HEK293 (cell line): ENCODE data around the gene TMEM247.

Source experiments
- CTCF ChIA-PET: fragments of 350-600 bp; formaldehyde crosslinking; extraction: SDS; loops from one replicate; lab custom pipeline; 2021; ENCODE audit warnings: antibody characterized with exemption; lab: Yijun Ruan, JAX
- POLR2A ChIA-PET: fragments of 300-600 bp; formaldehyde crosslinking; extraction: SDS; loops from one replicate; lab custom pipeline; 2020; ENCODE audit warnings: antibody characterized with exemption, inconsistent platforms; lab: Yijun Ruan, JAX
- H3K27ac ChIP-seq: fragments of 200-500 bp; sonication (Bioruptor generic); 2 replicates; pipeline ENCODE4 v1.5.1; 2014; ENCODE audit warnings: low read depth, low read length, control low read depth, inconsistent platforms; ENCODE audit errors: extremely low read depth
- H3K36me3 ChIP-seq, 2 experiments: fragments of 200-500 bp in 1 of 2; sonication (Bioruptor generic) in 1 of 2; 1 replicate in 1 of 2; 2 replicates in 1 of 2; pipeline ENCODE4 v1.5.1; 2014 to 2017; ENCODE audit warnings: inconsistent platforms in 2 of 2, low read length in 2 of 2; ENCODE audit not compliant: control insufficient read depth in 2 of 2, insufficient read depth in 1 of 2
- H3K4me1 ChIP-seq: fragments of 200-500 bp; sonication (Bioruptor generic); 2 replicates; pipeline ENCODE4 v1.5.1; 2014; ENCODE audit warnings: mild to moderate bottlenecking, low read length, inconsistent platforms; ENCODE audit not compliant: control insufficient read depth, insufficient read depth
- H3K4me3 ChIP-seq: 2 replicates; pipeline ENCODE4 v1.5.1; 2011; ENCODE audit warnings: low read depth, mild to moderate bottlenecking, control low read depth, low read length, moderate library complexity
- H3K9me3 ChIP-seq: fragments of 200-500 bp; sonication (Bioruptor generic); 2 replicates; pipeline ENCODE4 v1.5.1; 2014; ENCODE audit warnings: low read depth, low read length, inconsistent platforms; ENCODE audit not compliant: control insufficient read depth, insufficient read depth
- BCL11A ChIP-seq: fragments of 450-650 bp; formaldehyde crosslinking; IDR thresholded peaks from 2 replicates; pipeline ENCODE4 v1.5.1; 2016; ENCODE audit warnings: low read depth, missing biosample characterization, missing genetic modification characterization
- BCL11B ChIP-seq: fragments of 450-650 bp; formaldehyde crosslinking; IDR thresholded peaks from 2 replicates; pipeline ENCODE4 v1.5.1; 2016; ENCODE audit warnings: low read depth, missing biosample characterization, missing genetic modification characterization
- GFI1B ChIP-seq: fragments of 450-650 bp; formaldehyde crosslinking; IDR thresholded peaks from 2 replicates; pipeline ENCODE4 v1.5.1; 2016; ENCODE audit warnings: missing biosample characterization, missing genetic modification characterization
- GLIS1 ChIP-seq: fragments of 450-650 bp; formaldehyde crosslinking; IDR thresholded peaks from 2 replicates; pipeline ENCODE4 v1.5.1; 2016; ENCODE audit warnings: missing biosample characterization, missing genetic modification characterization
- KLF9 ChIP-seq: fragments of 450-650 bp; formaldehyde crosslinking; IDR thresholded peaks from 2 replicates; pipeline ENCODE4 v1.5.1; 2016; ENCODE audit warnings: missing biosample characterization, missing genetic modification characterization, low read depth
- MZF1 ChIP-seq: fragments of 450-650 bp; formaldehyde crosslinking; IDR thresholded peaks from 2 replicates; pipeline ENCODE4 v1.5.1; 2017; ENCODE audit warnings: missing biosample characterization, missing genetic modification characterization, borderline replicate concordance
- ZFP37 ChIP-seq: fragments of 450-650 bp; formaldehyde crosslinking; IDR thresholded peaks from 2 replicates; pipeline ENCODE4 v1.5.1; 2016; ENCODE audit warnings: missing biosample characterization, missing genetic modification characterization
- ZNF157 ChIP-seq: fragments of 450-650 bp; formaldehyde crosslinking; IDR thresholded peaks from 2 replicates; pipeline ENCODE4 v1.5.1; 2016; ENCODE audit warnings: missing biosample characterization, missing genetic modification characterization
- ZNF174 ChIP-seq: fragments of 450-650 bp; formaldehyde crosslinking; IDR thresholded peaks from 2 replicates; pipeline ENCODE4 v1.5.0; 2017; ENCODE audit warnings: missing biosample characterization, mild to moderate bottlenecking, missing genetic modification characterization
- ZNF311 ChIP-seq: fragments of 450-650 bp; formaldehyde crosslinking; IDR thresholded peaks from 2 replicates; pipeline ENCODE4 v1.5.1; 2017; ENCODE audit warnings: missing biosample characterization, missing genetic modification characterization, borderline replicate concordance
- ZNF335 ChIP-seq: fragments of 450-650 bp; formaldehyde crosslinking; conservative IDR thresholded peaks from 2 replicates; pipeline ENCODE4 v1.5.1; 2016; ENCODE audit warnings: missing biosample characterization, missing genetic modification characterization
- ZNF341 ChIP-seq: fragments of 450-650 bp; formaldehyde crosslinking; IDR thresholded peaks from 2 replicates; pipeline ENCODE4; 2016; ENCODE audit warnings: low read depth, missing biosample characterization, missing genetic modification characterization
- ZNF366 ChIP-seq: fragments of 450-650 bp; formaldehyde crosslinking; conservative IDR thresholded peaks from 2 replicates; pipeline ENCODE4 v1.5.1; 2016; ENCODE audit warnings: missing biosample characterization, missing genetic modification characterization
- ZNF48 ChIP-seq: fragments of 450-650 bp; formaldehyde crosslinking; IDR thresholded peaks from 2 replicates; pipeline ENCODE4 v1.5.1; 2016; ENCODE audit warnings: missing biosample characterization, missing genetic modification characterization
- ZNF585B ChIP-seq: fragments of 450-650 bp; formaldehyde crosslinking; IDR thresholded peaks from 2 replicates; pipeline ENCODE4 v1.5.1; 2016; ENCODE audit warnings: missing biosample characterization, missing genetic modification characterization
- ZNF596 ChIP-seq: fragments of 450-650 bp; IDR thresholded peaks from 2 replicates; pipeline ENCODE4 v1.5.0; 2018; ENCODE audit warnings: missing biosample characterization, mild to moderate bottlenecking, missing genetic modification characterization, moderate library complexity
- ZNF600 ChIP-seq: fragments of 450-650 bp; formaldehyde crosslinking; IDR thresholded peaks from 2 replicates; pipeline ENCODE4 v1.5.1; 2016; ENCODE audit warnings: missing biosample characterization, missing genetic modification characterization
- ZNF76 ChIP-seq: fragments of 450-650 bp; formaldehyde crosslinking; IDR thresholded peaks from 2 replicates; pipeline ENCODE4; 2016; ENCODE audit warnings: low read depth, missing biosample characterization, missing genetic modification characterization, borderline replicate concordance
- TF ChIP-seq, protein P1 (sequence below): fragments of 450-650 bp; formaldehyde crosslinking; IDR thresholded peaks from 2 replicates; pipeline ENCODE4 v1.5.1; 2016; ENCODE audit warnings: missing biosample characterization, missing genetic modification characterization, low read depth
- TF ChIP-seq, protein P2 (sequence below): fragments of 450-650 bp; formaldehyde crosslinking; IDR thresholded peaks from 2 replicates; pipeline ENCODE4 v1.5.1; 2016; ENCODE audit warnings: missing biosample characterization, missing genetic modification characterization
- TF ChIP-seq, protein P3 (sequence below): sonication (generic); formaldehyde crosslinking; IDR thresholded peaks from 2 replicates; pipeline ENCODE4 v1.8.1; 2022; ENCODE audit warnings: mild to moderate bottlenecking, moderate library complexity, missing genetic modification reagents

Gene TMEM247

DNA sequence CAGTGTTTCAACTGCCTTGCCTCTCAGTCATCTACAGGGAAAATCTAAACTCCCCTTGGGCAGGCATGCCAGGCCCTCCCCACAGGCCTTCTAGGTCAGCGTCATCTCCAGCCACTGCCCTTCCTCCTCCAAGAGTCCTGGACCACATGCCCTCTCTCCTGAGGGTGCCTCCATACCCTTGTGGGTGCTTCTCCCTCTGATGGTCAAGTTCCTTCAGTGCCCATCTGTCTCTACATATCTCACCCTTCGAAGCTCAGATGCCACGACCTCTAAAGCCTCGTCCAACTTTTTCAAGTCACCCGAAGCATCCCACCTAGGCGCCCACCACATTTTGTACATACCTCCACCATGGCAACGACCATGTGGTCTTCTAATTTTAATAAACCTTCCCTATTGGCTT, 22.6 kb upstream of the TMEM247 start (continued):
- TF ChIP-seq ZNF157 (tag by site-specific recombination) = no peak
- no peak for TF ChIP-seq ZNF341 (tag by site-specific recombination)
- TF ChIP-seq ZNF311 = no peak
- TF ChIP-seq BCL11B (tag by site-specific recombination) = no peak
- TF ChIP-seq, protein P1, sequence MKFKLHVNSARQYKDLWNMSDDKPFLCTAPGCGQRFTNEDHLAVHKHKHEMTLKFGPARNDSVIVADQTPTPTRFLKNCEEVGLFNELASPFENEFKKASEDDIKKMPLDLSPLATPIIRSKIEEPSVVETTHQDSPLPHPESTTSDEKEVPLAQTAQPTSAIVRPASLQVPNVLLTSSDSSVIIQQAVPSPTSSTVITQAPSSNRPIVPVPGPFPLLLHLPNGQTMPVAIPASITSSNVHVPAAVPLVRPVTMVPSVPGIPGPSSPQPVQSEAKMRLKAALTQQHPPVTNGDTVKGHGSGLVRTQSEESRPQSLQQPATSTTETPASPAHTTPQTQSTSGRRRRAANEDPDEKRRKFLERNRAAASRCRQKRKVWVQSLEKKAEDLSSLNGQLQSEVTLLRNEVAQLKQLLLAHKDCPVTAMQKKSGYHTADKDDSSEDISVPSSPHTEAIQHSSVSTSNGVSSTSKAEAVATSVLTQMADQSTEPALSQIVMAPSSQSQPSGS (tag by site-specific recombination) = no peak
- no peak for TF ChIP-seq ZNF174 (tag by site-specific recombination)

DNA sequence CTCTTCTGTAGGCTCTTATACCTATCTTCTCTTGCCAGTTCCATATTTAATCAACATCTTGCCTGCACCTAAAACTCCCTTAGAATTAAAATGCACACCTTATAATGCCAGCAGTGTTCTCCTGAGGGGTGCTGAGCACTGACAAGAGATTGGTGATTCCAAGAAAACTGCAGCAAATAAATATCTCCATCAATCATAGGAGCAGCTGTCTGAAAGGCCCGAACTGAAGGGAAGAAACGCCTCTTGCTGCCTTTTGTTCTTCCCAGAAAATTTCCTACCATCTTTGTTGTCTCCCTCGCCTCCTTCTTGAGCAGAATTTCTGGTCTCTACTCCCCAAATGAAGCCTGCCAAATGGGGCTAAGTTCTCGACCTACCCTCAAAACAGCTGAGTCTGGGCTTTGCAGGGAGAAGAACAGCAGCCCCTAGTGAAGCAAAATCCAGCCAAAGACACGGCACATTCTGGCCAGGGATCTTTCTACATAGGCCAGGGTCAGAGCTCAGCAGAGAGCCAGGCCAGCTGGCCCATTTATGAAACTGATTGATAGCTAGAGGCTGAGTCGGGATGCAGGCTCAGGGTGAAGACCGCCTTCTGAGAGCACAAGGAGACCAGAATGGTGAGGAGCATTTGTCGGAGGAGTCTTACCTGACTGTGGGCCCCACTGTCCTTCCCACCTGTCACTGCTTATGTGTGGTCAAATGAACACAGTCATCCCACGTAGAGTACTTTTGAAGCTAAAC, 20.4 kb upstream of the TMEM247 start:
- CTCF ChIA-PET = interaction anchor here (0.5 to 4.1 kb wide), 5 partner anchors 8 to 396 kb away, joined by 3 to 25 read pairs (median 3); no protein-coding TSS in a partner anchor
- Histone ChIP-seq H3K36me3 (no peaks in the 10 kb centered on the region), H3K27ac (no peak overlapping the region), H3K4me3 (no peak overlapping the region), H3K4me1 (no peaks in the 10 kb centered on the region), H3K9me3 (no peaks in the 10 kb centered on the region)
- POLR2A ChIA-PET = no interaction called here
- TF ChIP-seq KLF9 = no peak
- no peak for TF ChIP-seq ZNF366 (tag by site-specific recombination)
- TF ChIP-seq ZNF585B = no peak
- TF ChIP-seq ZNF76 (tag by site-specific recombination) = no peak
- no peak for TF ChIP-seq GFI1B
- TF ChIP-seq ZNF174 (tag by site-specific recombination) = no peak
- TF ChIP-seq ZNF596 (tag by site-specific recombination) = no peak
- no peak for TF ChIP-seq ZNF157 (tag by site-specific recombination)
- TF ChIP-seq ZNF48 (tag by site-specific recombination) = no peak
- no peak for TF ChIP-seq ZFP37 (tag by site-specific recombination)
- TF ChIP-seq GLIS1 (tag by site-specific recombination) = no peak
- TF ChIP-seq, protein P2, sequence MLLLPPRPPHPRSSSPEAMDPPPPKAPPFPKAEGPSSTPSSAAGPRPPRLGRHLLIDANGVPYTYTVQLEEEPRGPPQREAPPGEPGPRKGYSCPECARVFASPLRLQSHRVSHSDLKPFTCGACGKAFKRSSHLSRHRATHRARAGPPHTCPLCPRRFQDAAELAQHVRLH (tag by site-specific recombination) = no peak
- no peak for TF ChIP-seq MZF1 (tag by site-specific recombination)

DNA sequence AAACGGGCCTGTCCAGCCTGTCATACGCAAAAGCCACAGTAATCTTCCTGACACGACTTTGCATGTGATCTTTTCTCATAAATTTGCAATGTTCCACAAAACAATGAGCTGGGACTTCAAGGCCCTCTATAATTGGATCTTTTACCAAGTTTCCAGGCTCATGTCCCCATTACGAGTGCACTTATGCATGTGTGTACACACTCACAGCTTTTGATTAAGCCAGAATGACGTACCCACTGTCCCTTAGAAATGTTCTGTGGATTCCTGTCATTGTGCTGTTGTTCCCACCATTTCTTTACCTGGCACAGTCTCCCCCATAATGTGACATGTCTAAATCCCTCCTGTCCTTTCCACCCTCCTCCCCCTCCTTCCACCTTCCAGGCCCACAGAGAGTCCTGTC, 19.7 kb upstream of the TMEM247 start:
- POLR2A ChIA-PET = no interaction called here
- H3K36me3 ChIP-seq = no peaks in the 10 kb centered on the region
- TF ChIP-seq BCL11A (no peak), ZNF600 (tag by site-specific recombination) (no peak), ZNF335 (tag by site-specific recombination) (no peak)
- TF ChIP-seq, protein P3, sequence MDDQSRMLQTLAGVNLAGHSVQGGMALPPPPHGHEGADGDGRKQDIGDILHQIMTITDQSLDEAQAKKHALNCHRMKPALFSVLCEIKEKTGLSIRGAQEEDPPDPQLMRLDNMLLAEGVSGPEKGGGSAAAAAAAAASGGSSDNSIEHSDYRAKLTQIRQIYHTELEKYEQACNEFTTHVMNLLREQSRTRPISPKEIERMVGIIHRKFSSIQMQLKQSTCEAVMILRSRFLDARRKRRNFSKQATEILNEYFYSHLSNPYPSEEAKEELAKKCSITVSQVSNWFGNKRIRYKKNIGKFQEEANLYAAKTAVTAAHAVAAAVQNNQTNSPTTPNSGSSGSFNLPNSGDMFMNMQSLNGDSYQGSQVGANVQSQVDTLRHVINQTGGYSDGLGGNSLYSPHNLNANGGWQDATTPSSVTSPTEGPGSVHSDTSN (CRISPR knock-in tag) = no peak
- TF ChIP-seq, protein P2 (tag by site-specific recombination) = no peak
- TF ChIP-seq, all 188 proteins: peak for 0
- Histone ChIP-seq H3K27ac (no peak overlapping the region), H3K4me3 (no peak overlapping the region), H3K9me3 (no peaks in the 10 kb centered on the region), H3K4me1 (no peaks in the 10 kb centered on the region)
- CTCF ChIA-PET = interaction anchor here (0.6 to 4.1 kb wide), 10 partner anchors 9 to 1355 kb away, joined by 3 to 25 read pairs (median 4); no protein-coding TSS in a partner anchor
